GM18526 (cell line): Measurements from ENCODE around the gene SEC22C.

Experiments used
- POLR2A ChIP-seq: IDR thresholded peaks from 3 replicates; pipeline ENCODE4 v1.6.1; 2011; ENCODE audit not compliant: insufficient read length; ENCODE audit errors: extremely low read depth

SEC22C gene

DNA sequence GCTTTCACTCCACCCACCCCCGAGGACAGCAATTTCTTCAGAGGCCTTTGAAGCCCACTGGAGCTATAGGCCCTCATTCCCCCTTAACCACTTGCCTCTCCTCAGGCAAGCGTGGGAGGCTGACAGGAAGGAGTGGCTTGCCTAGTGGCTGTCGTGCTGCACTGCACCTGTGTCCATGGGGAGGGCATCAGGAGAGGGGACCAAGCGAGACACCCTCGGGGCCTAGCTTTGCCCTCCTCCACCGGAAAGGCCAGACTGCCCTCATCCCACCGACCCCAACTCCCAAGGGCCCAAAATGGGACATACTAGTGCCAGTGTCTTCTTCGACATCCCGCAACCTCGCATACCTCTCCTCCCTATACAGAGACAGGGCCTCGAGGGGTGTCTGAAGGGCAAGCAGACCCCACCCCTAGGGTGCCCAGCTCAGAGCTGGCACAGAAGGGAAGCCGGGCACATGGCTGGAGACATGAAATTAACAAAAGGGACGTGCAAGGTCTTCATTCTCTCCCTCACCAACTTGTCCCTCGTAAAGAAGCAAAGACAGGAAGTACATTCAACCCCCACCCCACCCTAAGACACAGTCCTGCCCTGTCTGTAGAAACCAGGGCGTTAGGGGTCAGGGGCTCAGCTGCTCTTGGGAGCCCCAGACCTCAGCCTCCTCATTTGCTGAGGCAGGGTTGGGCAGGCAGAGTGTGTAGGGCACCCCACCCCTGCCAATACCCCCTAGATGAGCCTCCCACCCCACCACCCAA, 55.0 kb downstream of the SEC22C start:
- no peak for TF ChIP-seq POLR2A

DNA sequence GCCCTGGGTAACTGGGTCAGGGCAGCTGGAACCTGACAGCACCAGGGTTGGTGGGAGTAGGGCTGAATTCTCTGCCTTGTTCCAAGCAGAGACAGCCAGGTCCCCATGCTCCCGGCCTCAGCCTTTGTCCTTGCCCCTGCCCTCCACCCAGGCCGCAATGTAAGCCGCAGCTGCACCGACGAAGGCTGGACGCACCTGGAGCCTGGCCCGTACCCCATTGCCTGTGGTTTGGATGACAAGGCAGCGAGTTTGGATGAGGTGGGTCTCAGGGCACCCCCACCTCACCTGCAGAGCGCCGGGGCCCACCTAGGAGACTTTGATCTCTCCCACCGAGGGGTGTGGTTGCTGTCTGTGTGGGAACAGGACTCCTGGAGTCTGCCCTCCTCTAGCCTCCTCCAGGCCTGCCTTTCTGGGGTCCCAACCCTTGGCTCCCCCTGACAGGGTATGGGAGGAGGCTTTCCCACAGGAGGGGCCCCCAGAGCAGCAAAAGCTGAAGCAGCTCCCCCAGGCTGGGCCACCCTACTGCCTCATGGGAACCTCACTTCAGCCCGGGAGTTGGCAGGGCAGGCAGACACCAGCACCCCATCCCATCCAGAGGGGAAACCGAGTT, 55.9 kb downstream of the SEC22C start:
- no peak for TF ChIP-seq POLR2A

DNA sequence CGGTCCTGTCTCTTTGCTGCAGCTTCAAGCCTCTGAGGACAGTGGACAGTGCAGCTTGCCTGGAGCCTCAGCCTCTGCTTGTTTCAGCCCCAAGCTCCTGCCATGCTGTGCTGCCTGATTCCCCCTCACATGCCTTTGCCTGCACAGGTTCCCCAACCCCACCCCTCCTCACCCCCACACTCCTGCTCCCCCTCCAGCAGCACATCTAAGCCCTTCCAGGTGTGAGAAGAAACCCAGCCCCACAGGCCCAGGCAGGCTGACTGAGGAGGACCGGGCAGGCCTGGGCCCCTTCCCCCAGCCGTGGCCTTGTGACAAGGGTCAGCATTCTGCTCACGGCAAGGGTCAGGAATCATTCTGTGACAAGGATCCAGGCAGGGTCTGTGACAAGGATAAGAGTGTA, 56.6 kb downstream of the SEC22C start:
- no peak for TF ChIP-seq POLR2A

GRCh38 chr3:42524751-42525150, 57.0 kb downstream of the SEC22C start:
- no peak for TF ChIP-seq POLR2A

DNA sequence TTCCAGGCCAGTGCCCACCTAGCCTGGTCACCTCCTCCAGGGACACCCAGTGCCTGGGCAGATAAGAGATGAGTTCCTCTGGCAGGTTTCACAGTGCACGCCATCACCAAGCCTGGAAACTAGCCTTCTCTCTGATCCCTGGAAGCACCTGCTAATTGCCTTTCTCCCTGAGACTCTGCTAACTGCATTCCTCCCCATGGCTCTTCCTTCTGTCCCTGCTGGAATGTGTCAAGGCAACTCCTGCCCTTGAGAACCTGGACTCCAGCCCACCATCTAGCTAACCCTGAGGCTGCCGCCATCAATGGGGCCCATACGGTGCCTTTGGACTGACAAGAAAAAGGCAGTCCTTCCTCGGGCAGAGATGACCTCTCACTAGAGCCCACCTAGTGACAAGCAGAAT, 60.9 kb downstream of the SEC22C start:
- TF ChIP-seq POLR2A: no peak

DNA sequence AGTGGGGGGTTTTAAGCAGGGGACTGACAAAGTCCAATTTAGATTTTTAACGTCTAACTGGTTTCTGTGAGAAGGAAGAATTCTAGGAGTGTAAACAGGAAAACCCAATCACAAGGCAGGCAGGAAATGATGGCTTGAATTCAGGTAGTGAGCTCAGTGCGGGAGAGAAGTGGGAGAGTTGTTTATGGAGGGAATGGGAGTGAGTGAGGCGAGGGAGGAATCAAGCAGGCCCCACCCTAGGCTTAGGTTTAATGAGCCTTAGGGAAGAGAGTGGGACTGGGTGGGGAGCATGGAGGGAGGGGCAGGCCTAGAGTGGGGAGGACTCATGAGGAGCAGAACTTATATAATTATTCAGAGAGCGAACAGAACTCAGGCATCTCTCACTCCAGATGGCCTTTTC, 61.4 kb downstream of the SEC22C start:
- TF ChIP-seq POLR2A: no peak

GRCh38 chr3:42519568-42519962, 62.2 kb downstream of the SEC22C start:
- no peak for TF ChIP-seq POLR2A

- TF ChIP-seq POLR2A: no peak
Measured at GRCh38 chr3:42518800-42519567, 62.8 kb downstream of the SEC22C start.

DNA sequence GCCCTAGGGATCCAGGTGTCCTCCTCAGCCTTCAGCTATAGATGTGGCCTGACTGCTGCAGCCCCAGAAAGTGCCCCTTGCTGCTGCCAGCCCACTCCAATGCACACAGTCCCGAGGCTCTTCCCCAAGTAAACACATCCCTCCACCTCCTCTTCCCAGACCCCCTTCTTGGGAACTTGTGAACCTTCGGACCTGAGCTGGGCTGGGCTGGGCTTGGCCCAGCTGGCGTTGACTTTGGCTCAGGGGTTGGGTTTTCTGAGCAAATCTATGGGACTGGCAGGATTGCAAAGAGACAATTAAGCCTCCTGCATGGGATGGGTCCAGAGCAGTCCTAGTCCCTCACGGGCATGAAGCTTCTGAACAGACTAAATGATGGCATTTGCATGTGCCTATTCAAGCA, 64.7 kb downstream of the SEC22C start:
- no peak for TF ChIP-seq POLR2A

GRCh38 chr3:42516443-42516842, 65.3 kb downstream of the SEC22C start:
- no peak for TF ChIP-seq POLR2A

- no peak for TF ChIP-seq POLR2A
Measured at GRCh38 chr3:42515976-42516375, 65.8 kb downstream of the SEC22C start.

- no peak for TF ChIP-seq POLR2A
Measured at GRCh38 chr3:42515391-42515916, 66.3 kb downstream of the SEC22C start.

- TF ChIP-seq POLR2A: no peak
Measured at GRCh38 chr3:42514876-42515275, 66.9 kb downstream of the SEC22C start.

DNA sequence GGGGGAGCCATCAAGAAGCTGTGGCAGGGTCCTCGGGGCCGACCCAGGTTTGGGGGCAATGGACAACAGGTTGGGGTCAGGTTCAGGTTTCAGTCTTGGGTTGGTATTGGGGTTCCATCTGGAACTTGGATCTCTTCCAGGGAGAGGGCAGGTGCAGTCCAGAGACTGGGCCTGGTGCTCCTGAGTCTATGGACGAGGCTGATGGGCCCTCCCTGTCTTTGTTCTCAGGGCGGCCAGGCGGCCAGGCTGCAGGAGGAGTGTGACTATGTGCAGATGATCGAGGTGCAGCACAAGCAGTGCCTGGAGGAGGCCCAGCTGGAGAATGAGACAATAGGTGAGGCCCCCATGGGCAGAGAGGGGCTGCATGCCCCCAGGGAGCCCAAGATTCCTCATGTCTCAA, 68.2 kb downstream of the SEC22C start:
- TF ChIP-seq POLR2A: no peak

DNA sequence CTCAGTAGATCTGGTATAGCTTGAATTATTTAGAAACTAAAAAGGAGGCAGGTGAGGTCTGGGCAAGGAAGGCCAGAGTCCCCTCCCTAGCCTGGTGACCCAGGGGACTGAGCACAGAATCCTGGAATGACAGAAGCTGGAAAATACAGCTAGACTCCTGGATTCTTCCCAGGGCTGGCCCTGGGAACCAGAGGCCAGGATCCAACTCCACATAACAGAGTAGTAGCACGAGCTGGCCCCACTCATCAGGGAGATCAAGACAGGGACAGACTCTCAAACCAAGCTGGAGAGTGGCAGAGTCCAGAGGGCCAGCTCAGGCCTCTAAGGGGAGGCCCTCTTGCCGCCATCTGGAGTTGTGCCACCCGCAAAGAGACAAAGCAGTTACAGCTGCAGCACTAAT, 68.6 kb downstream of the SEC22C start:
- TF ChIP-seq POLR2A: no peak

GRCh38 chr3:42511736-42512135, 70.0 kb downstream of the SEC22C start:
- no peak for TF ChIP-seq POLR2A
